ENCODE data around the gene TLR10. TPM values are rescaled to one million over a fixed set of nuclear protein-coding genes. Genes with fewer than 3 reads are reported as not detected.

Gene TLR10
- total RNA-seq, 1 donor from 2014 or later: 0.78 TPM

- DNase-seq (no peak), ATAC-seq (peak; percentile 75)
- H3K27ac ChIP-seq: peak within 1 kb of the TSS; percentile 80
- peaks cover under 1% of the 10 kb centered on the region for H3K36me3 ChIP-seq
- peak; percentile 71 for TF ChIP-seq CTCF (IDR thresholded peaks at IDR 0.05)
- peak within 1 kb of the TSS; percentile 52 for H3K4me3 ChIP-seq
- intact Hi-C loops (cut with DNase I): no loop called here
- no peaks in the 10 kb centered on the region for H3K27me3 ChIP-seq
- H3K4me1 ChIP-seq: peaks cover 16% of the 10 kb centered on the region
- no peaks in the 10 kb centered on the region for H3K9me3 ChIP-seq
Measured at GRCh38 chr4:38804654-38805295, 22.0 kb upstream of the TLR10 start, which contains the start of gene TLR1. TLR1 (minus strand) TSS chr4:38804791; CDS start chr4:38798831, 5,960 bp downstream.

- DNase-seq: no peak
- TF ChIP-seq CTCF (IDR thresholded peaks at IDR 0.05): no peak
- peak; percentile 34 for ATAC-seq
- H3K4me3 ChIP-seq: peak overlapping the region; percentile 52
- peak overlapping the region; percentile 80 for H3K27ac ChIP-seq
- intact Hi-C loops (cut with DNase I): no loop called here
- H3K4me1 ChIP-seq: peaks cover 16% of the 10 kb centered on the region
- no peaks in the 10 kb centered on the region for H3K27me3 ChIP-seq
- H3K36me3 ChIP-seq: peaks cover 8% of the 10 kb centered on the region
- H3K9me3 ChIP-seq: no peaks in the 10 kb centered on the region
Measured at GRCh38 chr4:38803833-38804653, 21.3 kb upstream of the TLR10 start.

- Histone ChIP-seq H3K27ac (no peak overlapping the region), H3K4me3 (peak overlapping the region; percentile 52), H3K27me3 (no peaks in the 10 kb centered on the region), H3K36me3 (peaks cover 16% of the 10 kb centered on the region), H3K4me1 (peaks cover 16% of the 10 kb centered on the region), H3K9me3 (no peaks in the 10 kb centered on the region)
- intact Hi-C loops (cut with DNase I): no loop called here
- no peak for TF ChIP-seq CTCF (IDR thresholded peaks at IDR 0.05)
- DNase-seq: no peak
- ATAC-seq: no peak
Measured at GRCh38 chr4:38802561-38803355, 20.0 kb upstream of the TLR10 start.

- no peak overlapping the region for H3K4me3 ChIP-seq
- intact Hi-C loops (cut with DNase I): no loop called here
- no peaks in the 10 kb centered on the region for H3K27me3 ChIP-seq
- no peak overlapping the region for H3K27ac ChIP-seq
- ATAC-seq (no peak), DNase-seq (no peak)
- peaks cover 13% of the 10 kb centered on the region for H3K4me1 ChIP-seq
- peaks cover 19% of the 10 kb centered on the region for H3K36me3 ChIP-seq
- H3K9me3 ChIP-seq: no peaks in the 10 kb centered on the region
- no peak for TF ChIP-seq CTCF (IDR thresholded peaks at IDR 0.05)
Measured at GRCh38 chr4:38800961-38801450, 18.2 kb upstream of the TLR10 start.

GRCh38 chr4:38800366-38800765 is 17.6 kb upstream of the TLR10 start:
- no peak for TF ChIP-seq CTCF (IDR thresholded peaks at IDR 0.05)
- H3K4me3 ChIP-seq: no peak overlapping the region
- H3K27ac ChIP-seq: no peak overlapping the region
- no peak for DNase-seq
- H3K4me1 ChIP-seq: peaks cover 7% of the 10 kb centered on the region
- intact Hi-C loops (cut with DNase I): no loop called here
- no peaks in the 10 kb centered on the region for H3K9me3 ChIP-seq
- peaks cover 19% of the 10 kb centered on the region for H3K36me3 ChIP-seq
- no peak for ATAC-seq
- no peaks in the 10 kb centered on the region for H3K27me3 ChIP-seq
